ENCODE measurements around the gene DES. TPM values are rescaled to one million over a fixed set of nuclear protein-coding genes. Genes with fewer than 3 reads are reported as not detected.
A peak's percentile ranks its signal among the peaks of the same experiment; 100 is the strongest.

The DES gene
- total and polyA plus RNA-seq, 2 of the 13 experiments (the other 11 are each of a cell fraction or from before 2014, with no cell fraction given), result not detected

DNA sequence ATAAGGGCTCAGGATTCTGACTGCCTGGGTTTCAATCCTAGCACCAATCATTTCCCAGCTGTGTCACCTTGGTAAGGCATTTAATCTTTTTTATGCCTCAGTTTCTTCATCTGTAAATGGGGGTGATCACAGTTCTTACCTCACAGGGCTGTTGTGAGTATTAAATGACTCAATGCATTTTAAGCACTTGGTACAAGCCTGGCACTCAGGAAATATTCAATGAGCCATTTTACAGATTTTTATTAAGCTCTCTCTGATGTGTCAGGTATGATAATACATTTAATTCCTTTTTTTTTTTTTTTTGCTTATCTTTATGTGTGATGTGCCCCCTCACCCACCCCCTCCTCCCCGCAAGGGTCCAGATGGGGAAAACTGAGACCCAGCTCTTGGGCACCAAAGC, 28.5 kb downstream of the DES start:
- H2AFZ ChIP-seq (ENCODE audit: low read length), result no peak overlapping the region
- ATAC-seq (no peak), DNase-seq (ENCODE audit: low spot score) (no peak), FAIRE-seq (no peak)
- POLR2A ChIA-PET, result interaction anchor here (1.2 kb wide), 1 partner anchor 9 kb away, joined by 5 read pairs; no protein-coding TSS in a partner anchor
- no peak overlapping the region for H3K9ac ChIP-seq (ENCODE audit: insufficient read depth, low read depth, low read length)
- no TSS peak for BruUV-seq (replicated peaks)
- H3K9me3 ChIP-seq (ENCODE audit: low read length), result no peaks in the 10 kb centered on the region
- H3K27ac ChIP-seq (ENCODE audit: extremely low read length, insufficient read depth, low read length), result no peak overlapping the region
- no peaks in the 10 kb centered on the region for H3K79me2 ChIP-seq (ENCODE audit: insufficient read depth, low read length)
- in situ Hi-C loops (cut with HindIII; ENCODE audit: extremely low pct_ligation_motif_present, low pct_unique_long_range_greater_than_20kb), result no loop called here
- intact Hi-C loops (cut with micrococcal nuclease; ENCODE audit: unreplicated experiment), result no loop called here
- WGBS (ENCODE audit: low lambda C conversion rate), result 2% methylated on average over 1 of the region's 1 CpG
- H3K36me3 ChIP-seq (replicated peaks in 1 of 2; ENCODE audit: control insufficient read depth in 1 of 2, insufficient read depth in 2 of 2, low read length in 2 of 2), result no peaks in the 10 kb centered on the region
- H3K4me2 ChIP-seq (ENCODE audit: low read depth, low read length), result no peak overlapping the region
- TF ChIP-seq ZNF572 (CRISPR knock-in tag; IDR thresholded peaks at IDR 0.05) (no peak), ZFAT (CRISPR knock-in tag; conservative IDR thresholded peaks at IDR 0.05) (no peak), ZNF75D (CRISPR knock-in tag; IDR thresholded peaks at IDR 0.05; ENCODE audit: borderline replicate concordance) (no peak)
- no peaks in the 10 kb centered on the region for H3K4me1 ChIP-seq (ENCODE audit: insufficient read depth, low read length)
- CTCF ChIA-PET (ENCODE audit: low intra/inter-chr PET ratio, low total read pairs), result no interaction called here
- H3K4me3 ChIP-seq (replicated peaks in 1 of 3; ENCODE audit: insufficient read depth in 1 of 3, low read depth in 2 of 3, low read length in 3 of 3), result no peak overlapping the region
- peaks cover 4% of the 10 kb centered on the region; the same call in 1 of the 2 replicates for H4K20me1 ChIP-seq (ENCODE audit: insufficient read depth, low read length)
- peaks cover 64 to 97% of the 10 kb centered on the region in 2 experiments for H3K27me3 ChIP-seq (ENCODE audit: control insufficient read depth in 1 of 2, insufficient read depth in 2 of 2, low read length in 2 of 2)

- H3K4me3 ChIP-seq (replicated peaks in 1 of 3; ENCODE audit: insufficient read depth in 1 of 3, low read depth in 2 of 3, low read length in 3 of 3), result no peak overlapping the region
- no peak overlapping the region for H3K27ac ChIP-seq (ENCODE audit: extremely low read length, insufficient read depth, low read length)
- no peaks in the 10 kb centered on the region for H3K9me3 ChIP-seq (ENCODE audit: low read length)
- WGBS (ENCODE audit: low lambda C conversion rate), result 42% methylated on average over 17 of the region's 23 CpGs
- ChIA-PET CTCF (ENCODE audit: low intra/inter-chr PET ratio, low total read pairs) (no interaction called here), POLR2A (interaction anchor here (1.2 kb wide), 1 partner anchor 10 kb away, joined by 5 read pairs; no protein-coding TSS in a partner anchor)
- DNase-seq (ENCODE audit: low spot score), result no peak
- intact Hi-C loops (cut with micrococcal nuclease; ENCODE audit: unreplicated experiment), result no loop called here
- no peaks in the 10 kb centered on the region for H3K79me2 ChIP-seq (ENCODE audit: insufficient read depth, low read length)
- no peaks in the 10 kb centered on the region for H3K4me1 ChIP-seq (ENCODE audit: insufficient read depth, low read length)
- H3K9ac ChIP-seq (ENCODE audit: insufficient read depth, low read depth, low read length), result no peak overlapping the region
- FAIRE-seq, result no peak
- peaks cover 4% of the 10 kb centered on the region; the same call in 1 of the 2 replicates for H4K20me1 ChIP-seq (ENCODE audit: insufficient read depth, low read length)
- in situ Hi-C loops (cut with HindIII; ENCODE audit: extremely low pct_ligation_motif_present, low pct_unique_long_range_greater_than_20kb), result no loop called here
- H3K36me3 ChIP-seq (replicated peaks in 1 of 2; ENCODE audit: control insufficient read depth in 1 of 2, insufficient read depth in 2 of 2, low read length in 2 of 2), result no peaks in the 10 kb centered on the region
- no peak for ATAC-seq
- TF ChIP-seq FUBP1 (CRISPR knock-in tag; IDR thresholded peaks at IDR 0.05; ENCODE audit: borderline replicate concordance), result no peak
- 0 out of 2 replicates have a peak, but pooled peaks have one; percentile 20 for TF ChIP-seq ZNF800 (CRISPR knock-in tag; IDR thresholded peaks at IDR 0.05)
- peaks cover 65 to 100% of the 10 kb centered on the region in 2 experiments for H3K27me3 ChIP-seq (ENCODE audit: control insufficient read depth in 1 of 2, insufficient read depth in 2 of 2, low read length in 2 of 2)
- BruUV-seq (replicated peaks), result no TSS peak
- no peak overlapping the region for H2AFZ ChIP-seq (ENCODE audit: low read length)
- H3K4me2 ChIP-seq (ENCODE audit: low read depth, low read length), result no peak overlapping the region
Observed at GRCh38 chr2:219447242-219448098, 29.3 kb downstream of the DES start.

All from HepG2 (cell line).